Activated B cell treated with CpG ODN at 0.5 μM for 24 hours (primary cell): Measurements from ENCODE around the gene GRM8. TPM values are rescaled to one million over a fixed set of nuclear protein-coding genes. Genes with fewer than 3 reads are reported as not detected.

ENCODE experiments used
- ATAC-seq: fragments of 200-7000 bp; cut with Tn5 transposase; one replicate; pipeline ENCODE4 v1.10.0; 2021; ENCODE audit warnings: low read depth, mild to moderate bottlenecking, moderate library complexity
- CTCF ChIA-PET: fragments of 350-600 bp; sonication (Branson Sonifier 250); formaldehyde crosslinking; loops from one replicate; lab custom pipeline; 2021; ENCODE audit warnings: antibody characterized with exemption; lab: Charles Lee
- POLR2A ChIA-PET: fragments of 350-600 bp; sonication (Branson Sonifier 250); formaldehyde crosslinking; loops from one replicate; lab custom pipeline; 2021; ENCODE audit warnings: antibody characterized with exemption; lab: Charles Lee
- DNase-seq: peaks from one replicate; pipeline ENCODE4 v3.0.0; 2022
- H3K27ac Mint-ChIP-seq: one replicate; pipeline ENCODE4 v1.8.0; 2020; ENCODE audit warnings: mixed read lengths
- H3K27me3 Mint-ChIP-seq: one replicate; pipeline ENCODE4 v1.8.0; 2021; ENCODE audit warnings: mixed read lengths
- H3K36me3 Mint-ChIP-seq: one replicate; pipeline ENCODE4 v1.8.0; 2021; ENCODE audit warnings: low read depth, mixed read lengths
- H3K4me1 Mint-ChIP-seq: one replicate; pipeline ENCODE4 v1.8.0; 2021; ENCODE audit warnings: mixed read lengths
- H3K4me3 Mint-ChIP-seq: one replicate; pipeline ENCODE4 v1.8.0; 2020; ENCODE audit warnings: mild to moderate bottlenecking, mixed read lengths
- H3K9me3 Mint-ChIP-seq: one replicate; pipeline ENCODE4 v1.8.0; 2020; ENCODE audit warnings: mixed read lengths
- intact Hi-C: fragments of 100-400 bp; cut with micrococcal nuclease; formaldehyde crosslinking; loops from one replicate; pipeline ENCODE4 v1.15.1; 2024
- total RNA-seq: library from RNA; stranded (reverse); gene quantifications from 2 replicates; pipeline ENCODE4 v1.2.3, GENCODE V29; 2022
- TF ChIP-seq, protein P1 (sequence below): fragments of 200-600 bp; IDR thresholded peaks from one replicate; pipeline ENCODE4 v1.8.0; 2022; ENCODE audit warnings: antibody characterized with exemption, mild to moderate bottlenecking

GRM8 gene
- total RNA-seq, 1 donor from 2014 or later: not detected

DNA sequence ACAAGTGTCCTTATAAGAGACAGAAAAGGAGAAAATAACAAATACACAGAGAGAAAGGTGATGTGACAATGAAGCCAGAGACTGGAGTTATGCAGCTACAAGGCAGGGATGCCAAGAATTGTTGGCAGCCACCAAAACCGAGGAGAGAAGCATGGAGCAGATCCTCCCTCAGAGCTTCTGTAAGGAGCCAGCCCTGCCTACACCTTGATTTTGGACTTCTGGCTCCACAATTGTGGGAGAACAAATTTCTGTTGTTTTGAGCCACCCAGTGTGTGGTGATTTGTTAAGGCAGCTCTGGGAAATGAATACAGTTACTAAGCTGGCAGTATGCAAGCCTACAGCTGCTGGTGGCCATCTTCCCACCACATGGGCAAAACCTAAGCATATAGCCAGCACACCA lies 163.6 kb downstream of the GRM8 start:
- TF ChIP-seq, protein P1, sequence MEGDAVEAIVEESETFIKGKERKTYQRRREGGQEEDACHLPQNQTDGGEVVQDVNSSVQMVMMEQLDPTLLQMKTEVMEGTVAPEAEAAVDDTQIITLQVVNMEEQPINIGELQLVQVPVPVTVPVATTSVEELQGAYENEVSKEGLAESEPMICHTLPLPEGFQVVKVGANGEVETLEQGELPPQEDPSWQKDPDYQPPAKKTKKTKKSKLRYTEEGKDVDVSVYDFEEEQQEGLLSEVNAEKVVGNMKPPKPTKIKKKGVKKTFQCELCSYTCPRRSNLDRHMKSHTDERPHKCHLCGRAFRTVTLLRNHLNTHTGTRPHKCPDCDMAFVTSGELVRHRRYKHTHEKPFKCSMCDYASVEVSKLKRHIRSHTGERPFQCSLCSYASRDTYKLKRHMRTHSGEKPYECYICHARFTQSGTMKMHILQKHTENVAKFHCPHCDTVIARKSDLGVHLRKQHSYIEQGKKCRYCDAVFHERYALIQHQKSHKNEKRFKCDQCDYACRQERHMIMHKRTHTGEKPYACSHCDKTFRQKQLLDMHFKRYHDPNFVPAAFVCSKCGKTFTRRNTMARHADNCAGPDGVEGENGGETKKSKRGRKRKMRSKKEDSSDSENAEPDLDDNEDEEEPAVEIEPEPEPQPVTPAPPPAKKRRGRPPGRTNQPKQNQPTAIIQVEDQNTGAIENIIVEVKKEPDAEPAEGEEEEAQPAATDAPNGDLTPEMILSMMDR: no peak
- H3K4me1 Mint-ChIP-seq: no peaks in the 10 kb centered on the region
- intact Hi-C loops: no loop called here
- DNase-seq: no peak
- ATAC-seq: no peak
- CTCF ChIA-PET: no interaction called here
- H3K27me3 Mint-ChIP-seq: no peaks in the 10 kb centered on the region
- no peak overlapping the region for H3K27ac Mint-ChIP-seq
- H3K9me3 Mint-ChIP-seq: peaks cover under 1% of the 10 kb centered on the region
- H3K36me3 Mint-ChIP-seq: no peaks in the 10 kb centered on the region
- POLR2A ChIA-PET: no interaction called here
- no peak overlapping the region for H3K4me3 Mint-ChIP-seq

DNA sequence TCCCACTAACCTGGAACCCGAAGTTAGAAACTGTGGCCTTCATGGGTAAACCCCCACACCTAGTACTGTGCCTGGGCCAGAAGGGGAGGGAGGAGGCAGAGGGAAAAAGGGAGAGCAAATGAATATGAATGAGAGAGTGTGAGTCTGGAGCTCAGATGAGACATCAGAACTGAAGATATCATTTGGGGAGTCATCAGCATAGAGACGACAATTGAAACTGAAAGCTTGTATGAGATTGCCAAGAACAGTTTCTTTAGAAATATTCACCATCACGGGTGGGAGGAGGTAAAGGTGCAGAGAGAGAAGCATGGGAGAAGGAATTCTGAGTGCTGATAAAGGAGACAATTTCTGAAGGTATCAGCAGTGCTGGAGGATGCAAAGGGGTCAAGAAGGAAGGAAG lies 171.2 kb downstream of the GRM8 start:
- CTCF ChIA-PET: no interaction called here

DNA sequence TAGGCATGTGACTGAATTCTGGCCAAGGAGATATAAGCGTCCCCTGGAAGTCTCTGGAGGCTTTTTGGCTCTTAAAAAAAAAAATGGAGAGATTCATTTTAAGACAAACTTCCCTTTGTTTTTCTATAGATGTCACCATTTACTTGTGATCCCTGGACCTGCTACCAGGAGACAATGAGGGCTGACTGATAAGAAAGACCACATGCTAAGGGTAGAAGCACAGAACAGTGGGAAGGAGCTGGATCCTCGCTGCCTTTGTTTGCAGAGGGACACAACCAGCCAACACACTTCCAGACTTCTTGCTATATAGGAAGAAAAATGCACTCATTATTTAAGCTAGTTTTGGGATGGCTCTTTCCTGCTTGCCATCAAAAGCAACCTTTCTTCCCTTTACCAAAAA lies 172.2 kb downstream of the GRM8 start:
- intact Hi-C loops: no loop called here

More for the DNA sequence above, 171.2 kb downstream of the GRM8 start:
- POLR2A ChIA-PET: no interaction called here
- Mint-ChIP-seq H3K9me3 (no peaks in the 10 kb centered on the region), H3K36me3 (no peaks in the 10 kb centered on the region), H3K27me3 (no peaks in the 10 kb centered on the region), H3K4me1 (no peaks in the 10 kb centered on the region), H3K4me3 (no peak overlapping the region), H3K27ac (no peak overlapping the region)
- intact Hi-C loops: no loop called here
- TF ChIP-seq, protein P1: no peak
- no peak for DNase-seq
- no peak for ATAC-seq

DNA sequence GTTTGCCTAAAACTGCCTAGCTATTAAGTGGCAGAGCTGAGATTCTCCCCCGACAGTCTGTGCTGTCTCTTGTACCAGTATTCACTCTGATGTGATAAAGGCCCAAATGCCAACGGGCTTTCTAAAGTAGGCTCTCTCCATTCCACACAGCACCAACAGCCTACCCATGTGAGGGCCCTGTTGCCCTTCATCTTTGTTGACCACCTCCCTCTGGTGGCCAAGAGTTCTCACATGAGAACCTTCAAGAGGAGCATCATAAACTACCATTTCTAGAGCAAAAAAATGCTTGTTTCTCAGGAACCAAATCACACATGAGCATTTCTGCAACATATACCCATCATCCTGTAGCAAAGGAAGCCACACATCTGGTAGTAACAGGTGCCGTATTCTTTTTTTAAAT lies 185.8 kb downstream of the GRM8 start:
- POLR2A ChIA-PET: no interaction called here
- DNase-seq (no peak), ATAC-seq (no peak)
- CTCF ChIA-PET: no interaction called here
- H3K27me3 Mint-ChIP-seq: no peaks in the 10 kb centered on the region
- TF ChIP-seq, protein P1: no peak
- H3K9me3 Mint-ChIP-seq: peaks cover 9% of the 10 kb centered on the region
- H3K4me3 Mint-ChIP-seq: no peak overlapping the region
- no peaks in the 10 kb centered on the region for H3K36me3 Mint-ChIP-seq
- H3K27ac Mint-ChIP-seq: no peak overlapping the region
- H3K4me1 Mint-ChIP-seq: no peaks in the 10 kb centered on the region
- intact Hi-C loops: no loop called here

More for the DNA sequence above, 172.2 kb downstream of the GRM8 start:
- no peaks in the 10 kb centered on the region for H3K27me3 Mint-ChIP-seq
- no peaks in the 10 kb centered on the region for H3K4me1 Mint-ChIP-seq
- H3K4me3 Mint-ChIP-seq: no peak overlapping the region
- DNase-seq (no peak), ATAC-seq (no peak)
- CTCF ChIA-PET: no interaction called here
- POLR2A ChIA-PET: no interaction called here
- no peaks in the 10 kb centered on the region for H3K9me3 Mint-ChIP-seq
- no peaks in the 10 kb centered on the region for H3K36me3 Mint-ChIP-seq
- no peak overlapping the region for H3K27ac Mint-ChIP-seq
- TF ChIP-seq, protein P1: no peak

DNA sequence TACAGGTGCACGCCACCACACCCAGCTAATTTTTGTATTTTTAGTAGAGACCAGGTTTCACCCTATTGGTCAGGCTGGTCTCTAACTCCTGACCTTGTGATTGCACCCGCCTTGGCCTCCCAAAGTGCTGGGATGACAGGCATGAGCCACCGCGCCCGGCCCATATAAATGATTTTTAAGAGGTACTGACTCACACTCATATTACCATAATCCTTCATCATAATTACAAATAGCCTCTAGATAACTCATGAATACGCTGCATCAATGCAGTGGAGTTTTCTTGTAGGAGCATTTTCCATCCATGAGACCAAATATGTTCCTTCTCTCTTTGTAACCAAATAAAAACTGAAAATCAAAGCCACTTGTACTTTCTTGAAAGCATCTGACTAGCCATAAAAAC lies 193.3 kb downstream of the GRM8 start:
- H3K27me3 Mint-ChIP-seq: no peaks in the 10 kb centered on the region
- DNase-seq: no peak

More for the DNA sequence above, 193.3 kb downstream of the GRM8 start:
- ChIA-PET CTCF (no interaction called here), POLR2A (no interaction called here)
- Mint-ChIP-seq H3K4me3 (no peak overlapping the region), H3K36me3 (no peaks in the 10 kb centered on the region), H3K9me3 (peaks cover 9% of the 10 kb centered on the region), H3K27ac (no peak overlapping the region), H3K4me1 (no peaks in the 10 kb centered on the region)
- ATAC-seq: no peak
- intact Hi-C loops: no loop called here
- TF ChIP-seq, protein P1: no peak
